IMR-90 (cell line): ENCODE measurements around the gene GNB1L.

ENCODE experiments used
- BHLHE40 ChIP-seq: fragments of 150-350 bp; IDR thresholded peaks from 2 replicates; pipeline ENCODE4 v1.6.1; 2016; ENCODE audit warnings: mild to moderate bottlenecking, low read depth, low read length
- CEBPB ChIP-seq: IDR thresholded peaks from 2 replicates; pipeline ENCODE4 v1.6.1; 2012; ENCODE audit warnings: low read depth, low read length, improper control_type of control experiment
- CHD1 ChIP-seq: IDR thresholded peaks from 2 replicates; pipeline ENCODE4 v1.6.1; 2012; ENCODE audit warnings: low read depth, low read length, improper control_type of control experiment
- MAFK ChIP-seq: IDR thresholded peaks from 2 replicates; pipeline ENCODE4 v1.6.1; 2012; ENCODE audit warnings: low read depth, low read length, improper control_type of control experiment
- MAZ ChIP-seq: IDR thresholded peaks from 2 replicates; pipeline ENCODE4 v1.6.1; 2012; ENCODE audit warnings: low read depth, mild to moderate bottlenecking, low read length, improper control_type of control experiment, moderate library complexity, borderline replicate concordance
- MXI1 ChIP-seq: IDR thresholded peaks from 2 replicates; pipeline ENCODE4 v1.6.1; 2012; ENCODE audit warnings: low read depth, mild to moderate bottlenecking, low read length, moderate library complexity, borderline replicate concordance
- NFE2L2 ChIP-seq: fragments of 150-350 bp; IDR thresholded peaks from 2 replicates; pipeline ENCODE4 v1.6.1; 2016; ENCODE audit warnings: low read depth, mild to moderate bottlenecking, low read length
- POLR2A ChIP-seq: IDR thresholded peaks from 2 replicates; pipeline ENCODE4 v1.6.1; 2012; ENCODE audit warnings: mild to moderate bottlenecking, low read depth, low read length
- RAD21 ChIP-seq: IDR thresholded peaks from 2 replicates; pipeline ENCODE4 v1.6.1; 2012; ENCODE audit warnings: low read length, improper control_type of control experiment
- RCOR1 ChIP-seq: IDR thresholded peaks from 2 replicates; pipeline ENCODE4 v1.6.1; 2012; ENCODE audit warnings: mild to moderate bottlenecking, low read length, improper control_type of control experiment; ENCODE audit not compliant: insufficient replicate concordance
- RFX5 ChIP-seq: IDR thresholded peaks from 2 replicates; pipeline ENCODE4 v1.8.0; 2012; ENCODE audit warnings: low read depth, mild to moderate bottlenecking, low read length, moderate library complexity
- SMC3 ChIP-seq: fragments of 150-350 bp; IDR thresholded peaks from 2 replicates; pipeline ENCODE4 v1.6.1; 2016; ENCODE audit warnings: low read depth, mild to moderate bottlenecking, antibody characterized with exemption, low read length, moderate library complexity
- TF ChIP-seq, protein P1 (sequence below): conservative IDR thresholded peaks from 2 replicates; pipeline ENCODE4 v1.5.1; 2012; ENCODE audit warnings: mild to moderate bottlenecking, low read depth, low read length, improper control_type of control experiment
- TF ChIP-seq, protein P2 (sequence below): fragments of 150-350 bp; IDR thresholded peaks from 2 replicates; pipeline ENCODE4 v1.6.1; 2016; ENCODE audit warnings: low read depth, mild to moderate bottlenecking, low read length, moderate library complexity, borderline replicate concordance

DNA sequence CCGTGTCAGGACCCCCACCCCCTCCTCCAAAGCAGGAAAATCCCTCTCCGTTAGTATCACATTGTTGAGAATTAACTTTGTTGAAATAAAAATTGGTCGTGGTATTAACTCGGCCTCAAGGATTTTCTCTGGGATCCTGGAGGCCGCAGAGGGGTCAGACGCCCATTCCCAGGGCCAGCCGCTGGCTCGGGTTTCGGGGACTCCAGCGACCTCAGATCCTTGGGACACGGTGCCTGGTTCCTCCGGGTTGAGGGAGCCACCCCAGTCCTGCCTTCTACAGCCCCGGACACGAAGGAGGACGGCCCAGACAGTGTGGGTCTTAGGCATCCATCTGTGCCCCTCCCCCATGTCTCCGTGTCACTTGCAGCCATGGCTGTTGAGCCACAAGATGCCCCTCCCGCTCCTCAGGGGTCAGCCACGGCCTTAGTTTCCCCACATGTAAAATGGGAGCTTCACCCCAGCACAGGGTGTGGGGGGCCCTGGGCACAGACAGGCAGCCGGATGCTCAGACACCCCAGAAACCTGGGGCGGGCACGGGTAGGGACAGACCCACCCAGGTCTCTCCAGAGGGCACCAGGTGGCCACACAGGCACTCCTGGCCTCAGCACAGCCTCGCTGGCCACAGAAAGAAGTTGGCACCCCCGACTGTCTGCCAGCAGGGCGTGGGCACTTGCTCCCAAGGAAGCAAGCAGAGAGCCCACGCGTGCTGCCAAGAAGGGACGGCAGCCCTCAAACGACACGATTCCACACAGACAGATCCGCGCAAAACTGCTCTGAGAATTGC lies 115.8 kb downstream of the GNB1L start:
- TF ChIP-seq POLR2A (no peak), SMC3 (no peak), MAZ (no peak), RCOR1 (no peak), MAFK (no peak), RFX5 (no peak), CHD1 (no peak), MXI1 (no peak), BHLHE40 (no peak), RAD21 (no peak), CEBPB (no peak), NFE2L2 (no peak)
- TF ChIP-seq, protein P1, sequence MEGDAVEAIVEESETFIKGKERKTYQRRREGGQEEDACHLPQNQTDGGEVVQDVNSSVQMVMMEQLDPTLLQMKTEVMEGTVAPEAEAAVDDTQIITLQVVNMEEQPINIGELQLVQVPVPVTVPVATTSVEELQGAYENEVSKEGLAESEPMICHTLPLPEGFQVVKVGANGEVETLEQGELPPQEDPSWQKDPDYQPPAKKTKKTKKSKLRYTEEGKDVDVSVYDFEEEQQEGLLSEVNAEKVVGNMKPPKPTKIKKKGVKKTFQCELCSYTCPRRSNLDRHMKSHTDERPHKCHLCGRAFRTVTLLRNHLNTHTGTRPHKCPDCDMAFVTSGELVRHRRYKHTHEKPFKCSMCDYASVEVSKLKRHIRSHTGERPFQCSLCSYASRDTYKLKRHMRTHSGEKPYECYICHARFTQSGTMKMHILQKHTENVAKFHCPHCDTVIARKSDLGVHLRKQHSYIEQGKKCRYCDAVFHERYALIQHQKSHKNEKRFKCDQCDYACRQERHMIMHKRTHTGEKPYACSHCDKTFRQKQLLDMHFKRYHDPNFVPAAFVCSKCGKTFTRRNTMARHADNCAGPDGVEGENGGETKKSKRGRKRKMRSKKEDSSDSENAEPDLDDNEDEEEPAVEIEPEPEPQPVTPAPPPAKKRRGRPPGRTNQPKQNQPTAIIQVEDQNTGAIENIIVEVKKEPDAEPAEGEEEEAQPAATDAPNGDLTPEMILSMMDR: no peak
- TF ChIP-seq, protein P2, sequence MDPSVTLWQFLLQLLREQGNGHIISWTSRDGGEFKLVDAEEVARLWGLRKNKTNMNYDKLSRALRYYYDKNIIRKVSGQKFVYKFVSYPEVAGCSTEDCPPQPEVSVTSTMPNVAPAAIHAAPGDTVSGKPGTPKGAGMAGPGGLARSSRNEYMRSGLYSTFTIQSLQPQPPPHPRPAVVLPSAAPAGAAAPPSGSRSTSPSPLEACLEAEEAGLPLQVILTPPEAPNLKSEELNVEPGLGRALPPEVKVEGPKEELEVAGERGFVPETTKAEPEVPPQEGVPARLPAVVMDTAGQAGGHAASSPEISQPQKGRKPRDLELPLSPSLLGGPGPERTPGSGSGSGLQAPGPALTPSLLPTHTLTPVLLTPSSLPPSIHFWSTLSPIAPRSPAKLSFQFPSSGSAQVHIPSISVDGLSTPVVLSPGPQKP: no peak
